HepG2 (cell line): ENCODE data around the gene LCE7A. TPM values are rescaled to one million over a fixed set of nuclear protein-coding genes. Genes with fewer than 3 reads are reported as not detected.

Experiments used
- ATAC-seq: fragments of 200-7000 bp; cut with Tn5 transposase; 3 replicates; pipeline ENCODE4 v1.9.1; 2020; ENCODE audit warnings: mild to moderate bottlenecking, moderate library complexity
- BruUV-seq: library from RNA; stranded (reverse); fragments of 400-500 nt; replicated peaks from 2 replicates; lab custom pipeline; 2021; lab: Mats Ljungman, UMichigan
- CTCF ChIA-PET: fragments of 300-600 bp; formaldehyde crosslinking; extraction: SDS; loops from one replicate; lab custom pipeline; 2021; ENCODE audit warnings: low total read pairs, inconsistent platforms, low intra/inter-chr PET ratio; lab: Yijun Ruan, JAX
- POLR2A ChIA-PET: fragments of 350-600 bp; sonication (Branson Sonifier 250); formaldehyde crosslinking; loops from one replicate; lab custom pipeline; 2020; ENCODE audit warnings: antibody characterized with exemption, inconsistent platforms; lab: Yijun Ruan, JAX
- DNase-seq: peaks from one replicate; pipeline ENCODE4 v3.0.0-alpha.2; 2015; ENCODE audit warnings: low spot score
- FAIRE-seq: peaks from 3 replicates; lab custom pipeline; 2011; peaks lifted over from hg19 to GRCh38; lab: Jason Lieb, UNC
- H2AFZ ChIP-seq: one replicate; pipeline ENCODE4 v1.6.1; 2011; ENCODE audit warnings: low read length, inconsistent platforms
- H3K27ac ChIP-seq: fragments of 300-600 bp; 3 replicates; pipeline ENCODE4 v1.8.0; 2011; ENCODE audit warnings: mixed run types, mild to moderate bottlenecking, mixed read lengths, low read length, inconsistent platforms; ENCODE audit not compliant: insufficient read depth; ENCODE audit errors: extremely low read length
- H3K27me3 ChIP-seq, 2 experiments: fragments of 200-600 bp in 1 of 2; 2 replicates in 1 of 2; 3 replicates in 1 of 2; pipeline versions ENCODE4 v1.6.0 to v1.8.0; 2011; ENCODE audit warnings: low read length in 2 of 2, mild to moderate bottlenecking in 2 of 2, moderate library complexity in 2 of 2, inconsistent platforms in 1 of 2; ENCODE audit not compliant: insufficient read depth in 2 of 2, control insufficient read depth in 1 of 2
- H3K36me3 ChIP-seq, 2 experiments: fragments of 200-600 bp in 1 of 2; replicated peaks in 1 of 2; 2 replicates in 1 of 2; 3 replicates in 1 of 2; pipeline versions ENCODE4 v1.5.1 to v1.8.0; 2011; ENCODE audit warnings: low read length in 2 of 2, inconsistent platforms in 1 of 2; ENCODE audit not compliant: insufficient read depth in 2 of 2, control insufficient read depth in 1 of 2
- H3K4me1 ChIP-seq: 2 replicates; pipeline ENCODE4 v1.5.1; 2012; ENCODE audit warnings: low read length, inconsistent platforms; ENCODE audit not compliant: insufficient read depth
- H3K4me2 ChIP-seq: 2 replicates; pipeline ENCODE4 v1.6.0; 2011; ENCODE audit warnings: low read depth, low read length, inconsistent platforms
- H3K4me3 ChIP-seq, 3 experiments: fragments of 200-600 bp in 1 of 3; sonication (generic), shearing (Covaris generic) in 1 of 3; replicated peaks in 1 of 3; 2 replicates each; pipeline ENCODE4 v1.5.1; 2011 to 2016; ENCODE audit warnings: low read length in 3 of 3, inconsistent platforms in 2 of 3, low read depth in 2 of 3, mild to moderate bottlenecking in 2 of 3, control low read depth in 1 of 3, mixed read lengths in 1 of 3; ENCODE audit not compliant: insufficient read depth in 1 of 3
- H3K79me2 ChIP-seq: one replicate; pipeline ENCODE4 v1.6.1; 2011; ENCODE audit warnings: low read length, inconsistent platforms; ENCODE audit not compliant: insufficient read depth
- H3K9ac ChIP-seq: 2 replicates; pipeline ENCODE4 v1.6.0; 2011; ENCODE audit warnings: mild to moderate bottlenecking, low read depth, low read length, inconsistent platforms; ENCODE audit not compliant: insufficient read depth
- H3K9me3 ChIP-seq: 2 replicates; pipeline ENCODE4 v1.5.1; 2012; ENCODE audit warnings: mild to moderate bottlenecking, low read length
- H4K20me1 ChIP-seq: 2 replicates; pipeline ENCODE4 v1.6.0; 2011; ENCODE audit warnings: inconsistent platforms, mild to moderate bottlenecking, low read length, moderate library complexity; ENCODE audit not compliant: insufficient read depth
- CENPX ChIP-seq: sonication (generic); formaldehyde crosslinking; IDR thresholded peaks from 2 replicates; pipeline ENCODE4 v1.9.0; 2021; ENCODE audit warnings: mild to moderate bottlenecking, missing genetic modification reagents, moderate library complexity
- CHCHD3 ChIP-seq: sonication (generic); formaldehyde crosslinking; IDR thresholded peaks from 2 replicates; pipeline ENCODE4 v1.8.0; 2022; ENCODE audit warnings: mild to moderate bottlenecking, missing genetic modification reagents, moderate library complexity
- CHD2 ChIP-seq: IDR thresholded peaks from 2 replicates; pipeline ENCODE4 v1.6.1; 2011; ENCODE audit warnings: low read depth, low read length, improper control_type of control experiment
- DRAP1 ChIP-seq: IDR thresholded peaks from 2 replicates; pipeline ENCODE4 v1.6.1; 2016; ENCODE audit warnings: missing genetic modification reagents, missing compliant biosample characterization
- MBD4 ChIP-seq: IDR thresholded peaks from 2 replicates; pipeline ENCODE4 v1.6.1; 2012; ENCODE audit warnings: low read length, inconsistent platforms, borderline replicate concordance
- PHF21A ChIP-seq: sonication (generic); formaldehyde crosslinking; IDR thresholded peaks from 2 replicates; pipeline ENCODE4 v1.5.0; 2020; ENCODE audit warnings: mild to moderate bottlenecking, missing genetic modification reagents
- RAD21 ChIP-seq: fragments of 450-650 bp; formaldehyde crosslinking; IDR thresholded peaks from 2 replicates; pipeline ENCODE4 v1.5.0; 2020; ENCODE audit warnings: mild to moderate bottlenecking
- REL ChIP-seq: sonication (generic); formaldehyde crosslinking; conservative IDR thresholded peaks from 2 replicates; pipeline ENCODE4 v1.8.0; 2022; ENCODE audit warnings: mild to moderate bottlenecking, missing genetic modification reagents, moderate library complexity
- REXO4 ChIP-seq: sonication (generic); formaldehyde crosslinking; IDR thresholded peaks from 2 replicates; pipeline ENCODE4 v1.8.0; 2022; ENCODE audit warnings: missing genetic modification reagents, mild to moderate bottlenecking, borderline replicate concordance
- SRY ChIP-seq: sonication (generic); formaldehyde crosslinking; IDR thresholded peaks from 2 replicates; pipeline ENCODE4 v1.8.0; 2022; ENCODE audit warnings: mild to moderate bottlenecking, missing genetic modification reagents
- ZNF20 ChIP-seq: sonication (generic); formaldehyde crosslinking; IDR thresholded peaks from 2 replicates; pipeline ENCODE4 v1.4.0; 2020; ENCODE audit warnings: mild to moderate bottlenecking, moderate library complexity, missing genetic modification reagents
- ZNF326 ChIP-seq: sonication (generic); formaldehyde crosslinking; IDR thresholded peaks from 2 replicates; pipeline ENCODE4 v1.4.0; 2020; ENCODE audit warnings: missing genetic modification reagents, borderline replicate concordance
- ZNF414 ChIP-seq: sonication (generic); formaldehyde crosslinking; IDR thresholded peaks from 2 replicates; pipeline ENCODE4 v1.5.0; 2020; ENCODE audit warnings: missing genetic modification reagents
- ZNF747 ChIP-seq: sonication (generic); formaldehyde crosslinking; IDR thresholded peaks from 2 replicates; pipeline ENCODE4 v1.8.1; 2023; ENCODE audit warnings: missing genetic modification reagents, mild to moderate bottlenecking, borderline replicate concordance
- ZNF75D ChIP-seq: sonication (generic); formaldehyde crosslinking; IDR thresholded peaks from 2 replicates; pipeline ENCODE4 v1.8.1; 2023; ENCODE audit warnings: missing genetic modification reagents, mild to moderate bottlenecking, borderline replicate concordance
- ZSCAN25 ChIP-seq: sonication (generic); formaldehyde crosslinking; IDR thresholded peaks from 2 replicates; pipeline ENCODE4 v1.8.0; 2022; ENCODE audit warnings: mild to moderate bottlenecking, missing genetic modification reagents
- ZSCAN30 ChIP-seq: sonication (generic); formaldehyde crosslinking; IDR thresholded peaks from 2 replicates; pipeline ENCODE4 v1.5.0; 2020; ENCODE audit warnings: mild to moderate bottlenecking, missing genetic modification reagents
- WGBS: methylation state at CpG from one replicate; pipeline ENCODE4 v1.1.6; 2017; ENCODE audit warnings: low lambda C conversion rate; 5-methylcytosine and 5-hydroxymethylcytosine counted together
- in situ Hi-C: cut with HindIII; loops from 2 replicates; pipeline ENCODE4 v1.10.0; 2017; ENCODE audit warnings: low pct_unique_long_range_greater_than_20kb; ENCODE audit not compliant: extremely low pct_ligation_motif_present
- intact Hi-C: fragments of 100-400 bp; cut with micrococcal nuclease; formaldehyde crosslinking; loops from one replicate; pipeline ENCODE4 v1.10.0; 2022; ENCODE audit not compliant: unreplicated experiment
- polyA plus RNA-seq, 8 experiments: library from polyadenylated mRNA; depleted of rRNA in 3 of 8; stranded (reverse) in 7 of 8; unstranded in 1 of 8; fragments of >200 nt; fragmentation: Illumina TruSeq in 4 of 8; extraction: Trizol in 4 of 8; gene quantifications; 2 replicates each; pipeline versions ENCODE4 v1.2.1 to v1.2.3, GENCODE V29; 2011 to 2016; ENCODE audit warnings: low read depth in 4 of 8, missing spikeins in 1 of 8, mixed read lengths in 1 of 8; ENCODE audit not compliant: insufficient read depth in 1 of 8
- total RNA-seq, 5 experiments: library from RNA; depleted of rRNA; stranded (reverse); fragments of >200 nt; fragmentation: Illumina TruSeq; extraction: Trizol; gene quantifications; 2 replicates each; pipeline ENCODE4 v1.2.3, GENCODE V29; 2016; ENCODE audit warnings: low read depth in 1 of 5

LCE7A gene
- total and polyA plus RNA-seq, 2 of the 13 experiments (the other 11 are each of a cell fraction or from before 2014, with no cell fraction given) = not detected

- Histone ChIP-seq H3K4me2 (no peak within 1 kb of the TSS), H4K20me1 (no peaks in the 10 kb centered on the region), H3K9ac (no peak within 1 kb of the TSS), H3K27ac (no peak within 1 kb of the TSS), H2AFZ (no peak within 1 kb of the TSS), H3K79me2 (no peaks in the 10 kb centered on the region), H3K9me3 (no peaks in the 10 kb centered on the region), H3K36me3 (no peaks in the 10 kb centered on the region), H3K4me1 (no peaks in the 10 kb centered on the region), H3K27me3 (no peaks in the 10 kb centered on the region; a peak in 1 of 5 replicates), H3K4me3 (no peak within 1 kb of the TSS)
- DNase-seq (no peak), ATAC-seq (no peak), FAIRE-seq (no peak)
- 63% methylated on average over 2 of the region's 2 CpGs for WGBS
- in situ Hi-C loops (no loop called here), intact Hi-C loops (no loop called here)
- no TSS peak for BruUV-seq
- CTCF ChIA-PET = no interaction called here
- TF ChIP-seq CHD2 (no peak), ZSCAN30 (CRISPR knock-in tag) (no peak), MBD4 (no peak), REXO4 (no peak), RAD21 (CRISPR knock-in tag) (no peak), ZNF75D (CRISPR knock-in tag) (no peak), CENPX (CRISPR knock-in tag) (no peak), ZSCAN25 (CRISPR knock-in tag) (no peak), ZNF414 (CRISPR knock-in tag) (no peak), CHCHD3 (CRISPR knock-in tag) (no peak), SRY (CRISPR knock-in tag) (no peak), ZNF326 (CRISPR knock-in tag) (no peak), ZNF747 (CRISPR knock-in tag) (no peak), REL (CRISPR knock-in tag) (no peak), ZNF20 (no peak), PHF21A (CRISPR knock-in tag) (no peak), DRAP1 (CRISPR knock-in tag) (no peak)
- POLR2A ChIA-PET = no interaction called here
Measured at GRCh38 chr1:152811671-152812070, 48.1 kb upstream of the LCE7A start, which contains the start of gene LCE1B. Gene LCE1B, plus strand, starts transcription at chr1:152811971. Its CDS starts 476 bp downstream, at chr1:152812447.
